HL-60 (cell line): ENCODE measurements around the gene GSG1L2.

Experiments
- DNase-seq, 2 experiments: peaks; one replicate each; pipeline ENCODE4 v3.0.0-alpha.2; 2010 to 2020; ENCODE audit warnings: low read depth in 1 of 2, low spot score in 1 of 2
- H3K27ac ChIP-seq: fragments of 250-450 bp; sonication (Bioruptor Pico); replicated peaks from 2 replicates; pipeline ENCODE4 v1.5.1; 2020; ENCODE audit warnings: mild to moderate bottlenecking, moderate library complexity
- H3K27me3 ChIP-seq: fragments of 250-450 bp; sonication (Bioruptor Pico); 2 replicates; pipeline ENCODE4 v1.5.1; 2021; ENCODE audit warnings: mild to moderate bottlenecking, moderate library complexity; ENCODE audit not compliant: insufficient read depth, poor library complexity, severe bottlenecking
- H3K4me3 ChIP-seq: replicated peaks from 2 replicates; pipeline ENCODE4 v1.5.1; 2011; ENCODE audit warnings: mild to moderate bottlenecking, control low read depth, low read length; ENCODE audit not compliant: insufficient read depth
- GABPA ChIP-seq: IDR thresholded peaks from 2 replicates; pipeline ENCODE4 v1.6.1; 2012; ENCODE audit warnings: low read depth
- POLR2AphosphoS5 ChIP-seq: IDR thresholded peaks from 2 replicates; pipeline ENCODE4 v1.6.1; 2012; ENCODE audit warnings: low read depth
- SPI1 ChIP-seq: IDR thresholded peaks from 2 replicates; pipeline ENCODE4 v1.6.1; 2012; ENCODE audit warnings: low read depth, mild to moderate bottlenecking, borderline replicate concordance
- TF ChIP-seq, protein P1 (sequence below): IDR thresholded peaks from 2 replicates; pipeline ENCODE4 v1.6.1; 2012; ENCODE audit warnings: low read depth; ENCODE audit not compliant: insufficient replicate concordance
- TF ChIP-seq, protein P2 (sequence below): IDR thresholded peaks from one replicate; pipeline ENCODE4 v1.5.1; 2011; ENCODE audit warnings: low read length, control low read depth, inconsistent platforms; ENCODE audit not compliant: insufficient read depth

The GSG1L2 gene

DNA sequence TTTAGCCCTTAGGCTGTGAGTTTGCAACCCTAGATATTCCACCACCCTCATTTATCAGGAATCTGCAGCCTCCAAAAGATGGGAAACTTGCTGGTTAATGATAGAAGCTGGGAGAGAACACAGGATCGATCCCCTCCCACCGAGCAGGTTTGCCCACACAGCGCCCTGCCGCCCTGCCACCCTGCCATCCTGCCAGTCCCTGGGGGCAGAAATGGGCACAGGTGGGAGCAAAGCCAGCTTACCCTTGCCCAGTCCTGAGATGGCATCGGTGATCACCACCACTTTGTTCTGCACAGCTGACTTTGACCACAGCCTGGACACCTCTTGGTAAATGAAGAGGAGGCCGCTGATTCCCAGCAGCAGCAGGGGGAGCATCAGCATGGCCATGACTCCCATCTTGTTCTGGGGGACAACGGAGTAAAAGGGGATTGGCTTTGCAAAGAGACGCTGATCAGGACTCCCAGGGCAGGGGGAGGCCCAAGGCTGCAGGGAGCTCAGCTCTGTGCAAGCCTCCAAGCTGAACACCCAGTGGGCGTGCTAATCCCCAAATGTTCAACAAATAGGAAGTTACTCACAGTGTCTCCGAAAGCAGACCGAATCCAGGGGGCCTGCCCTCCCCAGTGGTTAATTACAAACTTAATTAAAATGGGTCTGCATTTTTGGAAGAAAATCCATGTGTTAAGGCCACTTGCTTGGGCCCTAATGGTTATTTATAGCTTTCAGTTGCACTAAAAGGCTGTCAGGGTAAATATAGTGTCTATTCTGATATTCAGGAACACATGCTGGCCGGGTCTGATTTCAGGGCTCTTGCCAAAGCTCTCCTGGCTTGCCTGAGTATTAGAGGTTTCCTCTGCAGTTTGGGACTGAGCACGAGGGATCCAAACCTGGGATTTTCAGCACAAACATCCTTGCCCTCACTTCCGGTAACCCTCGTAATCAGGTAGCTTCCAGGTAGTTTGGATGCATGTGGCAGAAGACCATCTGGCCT, 30.7 kb downstream of the GSG1L2 start, which contains the start of gene DHRS7C:
DHRS7C (minus strand) TSS at position 704 of the 988 bp plus-strand sequence; CDS start at position 396, 308 bp downstream.
- no peak for TF ChIP-seq GABPA
- TF ChIP-seq POLR2AphosphoS5 = no peak
- TF ChIP-seq SPI1 = no peak
- TF ChIP-seq, protein P1, sequence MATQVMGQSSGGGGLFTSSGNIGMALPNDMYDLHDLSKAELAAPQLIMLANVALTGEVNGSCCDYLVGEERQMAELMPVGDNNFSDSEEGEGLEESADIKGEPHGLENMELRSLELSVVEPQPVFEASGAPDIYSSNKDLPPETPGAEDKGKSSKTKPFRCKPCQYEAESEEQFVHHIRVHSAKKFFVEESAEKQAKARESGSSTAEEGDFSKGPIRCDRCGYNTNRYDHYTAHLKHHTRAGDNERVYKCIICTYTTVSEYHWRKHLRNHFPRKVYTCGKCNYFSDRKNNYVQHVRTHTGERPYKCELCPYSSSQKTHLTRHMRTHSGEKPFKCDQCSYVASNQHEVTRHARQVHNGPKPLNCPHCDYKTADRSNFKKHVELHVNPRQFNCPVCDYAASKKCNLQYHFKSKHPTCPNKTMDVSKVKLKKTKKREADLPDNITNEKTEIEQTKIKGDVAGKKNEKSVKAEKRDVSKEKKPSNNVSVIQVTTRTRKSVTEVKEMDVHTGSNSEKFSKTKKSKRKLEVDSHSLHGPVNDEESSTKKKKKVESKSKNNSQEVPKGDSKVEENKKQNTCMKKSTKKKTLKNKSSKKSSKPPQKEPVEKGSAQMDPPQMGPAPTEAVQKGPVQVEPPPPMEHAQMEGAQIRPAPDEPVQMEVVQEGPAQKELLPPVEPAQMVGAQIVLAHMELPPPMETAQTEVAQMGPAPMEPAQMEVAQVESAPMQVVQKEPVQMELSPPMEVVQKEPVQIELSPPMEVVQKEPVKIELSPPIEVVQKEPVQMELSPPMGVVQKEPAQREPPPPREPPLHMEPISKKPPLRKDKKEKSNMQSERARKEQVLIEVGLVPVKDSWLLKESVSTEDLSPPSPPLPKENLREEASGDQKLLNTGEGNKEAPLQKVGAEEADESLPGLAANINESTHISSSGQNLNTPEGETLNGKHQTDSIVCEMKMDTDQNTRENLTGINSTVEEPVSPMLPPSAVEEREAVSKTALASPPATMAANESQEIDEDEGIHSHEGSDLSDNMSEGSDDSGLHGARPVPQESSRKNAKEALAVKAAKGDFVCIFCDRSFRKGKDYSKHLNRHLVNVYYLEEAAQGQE = no peak
- TF ChIP-seq, protein P2, sequence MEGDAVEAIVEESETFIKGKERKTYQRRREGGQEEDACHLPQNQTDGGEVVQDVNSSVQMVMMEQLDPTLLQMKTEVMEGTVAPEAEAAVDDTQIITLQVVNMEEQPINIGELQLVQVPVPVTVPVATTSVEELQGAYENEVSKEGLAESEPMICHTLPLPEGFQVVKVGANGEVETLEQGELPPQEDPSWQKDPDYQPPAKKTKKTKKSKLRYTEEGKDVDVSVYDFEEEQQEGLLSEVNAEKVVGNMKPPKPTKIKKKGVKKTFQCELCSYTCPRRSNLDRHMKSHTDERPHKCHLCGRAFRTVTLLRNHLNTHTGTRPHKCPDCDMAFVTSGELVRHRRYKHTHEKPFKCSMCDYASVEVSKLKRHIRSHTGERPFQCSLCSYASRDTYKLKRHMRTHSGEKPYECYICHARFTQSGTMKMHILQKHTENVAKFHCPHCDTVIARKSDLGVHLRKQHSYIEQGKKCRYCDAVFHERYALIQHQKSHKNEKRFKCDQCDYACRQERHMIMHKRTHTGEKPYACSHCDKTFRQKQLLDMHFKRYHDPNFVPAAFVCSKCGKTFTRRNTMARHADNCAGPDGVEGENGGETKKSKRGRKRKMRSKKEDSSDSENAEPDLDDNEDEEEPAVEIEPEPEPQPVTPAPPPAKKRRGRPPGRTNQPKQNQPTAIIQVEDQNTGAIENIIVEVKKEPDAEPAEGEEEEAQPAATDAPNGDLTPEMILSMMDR = no peak
- no peak for DNase-seq
- Histone ChIP-seq H3K4me3 (no peak within 1 kb of the TSS), H3K27me3 (no peaks in the 10 kb centered on the region), H3K27ac (no peak within 1 kb of the TSS)

DNA sequence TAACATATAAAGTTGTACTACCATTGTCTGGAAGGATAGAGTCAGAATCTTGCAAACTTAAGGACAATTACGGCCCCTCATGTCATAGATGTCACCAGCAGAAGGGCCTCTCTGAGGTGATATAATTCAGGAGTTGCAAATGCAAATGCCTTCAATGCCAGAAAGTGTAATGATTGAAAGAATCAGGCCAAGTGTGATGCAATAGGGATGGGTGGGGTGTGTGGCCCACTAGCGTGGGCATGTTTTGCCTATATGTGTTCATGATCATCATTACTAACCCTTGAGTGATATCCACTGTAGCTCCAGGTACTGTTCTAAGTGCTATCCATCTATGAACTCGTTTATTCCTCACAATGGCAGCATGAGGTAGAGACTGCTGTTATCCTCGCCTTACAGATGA, 31.6 kb downstream of the GSG1L2 start:
- TF ChIP-seq POLR2AphosphoS5 (no peak), SPI1 (no peak), GABPA (no peak)
- TF ChIP-seq, protein P2 = no peak
- TF ChIP-seq, protein P1 = no peak
- no peak overlapping the region for H3K27ac ChIP-seq
- no peak for DNase-seq
- H3K27me3 ChIP-seq = no peaks in the 10 kb centered on the region
- H3K4me3 ChIP-seq = no peak overlapping the region

DNA sequence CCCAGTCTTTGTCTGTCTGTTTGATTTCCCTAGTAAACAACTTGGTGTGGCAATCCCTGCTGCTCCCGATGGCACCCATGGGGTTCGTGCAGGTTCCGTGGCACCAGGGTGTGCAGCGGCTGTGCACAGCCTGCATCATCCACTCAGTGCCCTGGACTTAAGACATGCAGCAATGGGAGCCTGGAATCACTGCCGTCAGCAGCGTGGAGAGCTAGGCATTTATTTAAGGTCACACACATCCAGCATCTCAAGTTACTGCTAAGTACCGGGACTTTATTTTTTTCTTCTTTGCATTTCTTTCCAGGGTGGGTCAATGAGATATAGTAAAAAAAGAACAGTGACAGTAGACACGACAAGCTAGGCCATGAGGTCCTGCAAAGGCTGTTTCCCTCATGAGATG, 33.3 kb downstream of the GSG1L2 start:
- no peak overlapping the region for H3K4me3 ChIP-seq
- TF ChIP-seq, protein P2 = no peak
- TF ChIP-seq, protein P1 = no peak
- TF ChIP-seq POLR2AphosphoS5 = no peak
- no peak for TF ChIP-seq GABPA
- no peak for TF ChIP-seq SPI1
- no peaks in the 10 kb centered on the region for H3K27me3 ChIP-seq
- H3K27ac ChIP-seq = no peak overlapping the region
- DNase-seq = no peak
